ENCODE results near the gene GATAD1. TPM values are rescaled to one million over a fixed set of nuclear protein-coding genes. Genes with fewer than 3 reads are reported as not detected.

Gene GATAD1
- total RNA-seq, 1 experiment from 2014 or later = 41.2 TPM

DNA sequence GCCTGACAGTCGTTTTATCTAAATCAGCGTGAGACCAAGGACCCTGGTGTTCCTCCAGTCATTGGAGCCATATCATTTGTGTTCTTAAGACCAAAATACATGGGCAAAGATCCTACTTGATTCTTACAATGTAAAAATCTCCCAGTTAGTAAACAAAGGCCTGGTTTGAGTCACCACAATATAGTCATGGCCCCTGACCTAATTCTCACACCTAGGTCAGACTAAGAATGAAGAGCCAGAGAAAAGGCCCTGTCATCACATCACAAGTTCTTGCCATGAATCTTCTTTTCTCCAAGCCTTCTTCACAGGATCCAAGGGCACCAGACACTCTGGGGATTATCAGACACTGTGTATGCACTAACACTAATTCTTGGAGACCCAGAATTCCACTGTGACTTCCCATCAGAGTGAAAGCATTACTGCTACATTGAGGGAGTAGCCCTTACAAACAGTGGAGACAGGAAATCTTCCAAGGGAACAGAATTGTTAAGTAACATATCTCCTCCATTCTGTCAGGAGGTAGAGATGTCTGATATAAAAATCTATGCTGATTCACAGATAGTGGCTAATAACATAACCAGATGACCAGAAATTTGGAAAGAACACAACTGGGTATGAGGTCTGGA is 38.1 kb downstream of the GATAD1 start:
- Mint-ChIP-seq H3K36me3 (ENCODE audit: insufficient read depth, unreplicated experiment) (peaks cover 42% of the 10 kb centered on the region), H3K27me3 (ENCODE audit: insufficient read depth, unreplicated experiment) (no peaks in the 10 kb centered on the region), H3K4me1 (ENCODE audit: insufficient read depth, unreplicated experiment) (no peaks in the 10 kb centered on the region), H3K9me3 (ENCODE audit: unreplicated experiment) (no peaks in the 10 kb centered on the region), H3K4me3 (ENCODE audit: unreplicated experiment) (no peak overlapping the region), H3K27ac (ENCODE audit: low read depth, unreplicated experiment) (no peak overlapping the region)
- no TSS peak for BruUV-seq (replicated peaks)
- DNase-seq (ENCODE audit: unreplicated experiment) = no peak
- CTCF ChIA-PET = no interaction called here
- POLR2A ChIA-PET = no interaction called here
- TF ChIP-seq CTCF (IDR thresholded peaks at IDR 0.05; ENCODE audit: unreplicated experiment) = no peak
- intact Hi-C loops (cut with micrococcal nuclease) = no loop called here

DNA sequence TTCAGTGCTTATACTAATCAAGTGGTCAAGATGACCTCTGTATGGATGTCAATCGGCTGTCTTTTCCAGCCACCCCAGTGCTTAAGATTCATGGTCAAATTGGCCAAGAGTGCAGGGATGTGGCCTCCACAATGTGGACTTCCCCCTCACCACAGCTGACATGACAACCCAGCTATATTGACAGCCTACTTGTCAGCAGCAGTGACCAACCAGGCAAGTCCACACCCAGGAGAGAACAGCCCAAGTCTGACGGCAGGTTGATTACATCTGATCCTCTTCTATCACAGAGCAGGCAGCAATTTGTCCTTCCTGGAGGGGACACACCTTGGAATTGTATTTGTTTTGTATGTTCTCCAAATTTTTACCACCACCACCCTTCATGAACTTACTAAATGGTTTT is 38.7 kb downstream of the GATAD1 start:
- Mint-ChIP-seq H3K27ac (ENCODE audit: low read depth, unreplicated experiment) (no peak overlapping the region), H3K27me3 (ENCODE audit: insufficient read depth, unreplicated experiment) (no peaks in the 10 kb centered on the region)
- BruUV-seq (replicated peaks) = no TSS peak

GRCh38 chr7:92487804-92488203 is 40.5 kb downstream of the GATAD1 start:
- TF ChIP-seq CTCF (IDR thresholded peaks at IDR 0.05; ENCODE audit: unreplicated experiment) = no peak
- Mint-ChIP-seq H3K4me1 (ENCODE audit: insufficient read depth, unreplicated experiment) (no peaks in the 10 kb centered on the region), H3K9me3 (ENCODE audit: unreplicated experiment) (no peaks in the 10 kb centered on the region), H3K27me3 (ENCODE audit: insufficient read depth, unreplicated experiment) (no peaks in the 10 kb centered on the region), H3K36me3 (ENCODE audit: insufficient read depth, unreplicated experiment) (peaks cover 66% of the 10 kb centered on the region), H3K4me3 (ENCODE audit: unreplicated experiment) (no peak overlapping the region), H3K27ac (ENCODE audit: low read depth, unreplicated experiment) (no peak overlapping the region)
- DNase-seq (ENCODE audit: unreplicated experiment) = no peak
- intact Hi-C loops (cut with micrococcal nuclease) = no loop called here
- ChIA-PET POLR2A (no interaction called here), CTCF (interaction anchor here (0.6 kb wide), 1 partner anchor 31 kb away, joined by 3 read pairs; no protein-coding TSS in a partner anchor)
- no TSS peak for BruUV-seq (replicated peaks)

More for the DNA sequence above, 38.7 kb downstream of the GATAD1 start:
- DNase-seq (ENCODE audit: unreplicated experiment) = no peak
- Mint-ChIP-seq H3K4me3 (ENCODE audit: unreplicated experiment) (no peak overlapping the region), H3K4me1 (ENCODE audit: insufficient read depth, unreplicated experiment) (no peaks in the 10 kb centered on the region), H3K9me3 (ENCODE audit: unreplicated experiment) (no peaks in the 10 kb centered on the region), H3K36me3 (ENCODE audit: insufficient read depth, unreplicated experiment) (peaks cover 47% of the 10 kb centered on the region)
- intact Hi-C loops (cut with micrococcal nuclease) = no loop called here
- TF ChIP-seq CTCF (IDR thresholded peaks at IDR 0.05; ENCODE audit: unreplicated experiment) = no peak
- ChIA-PET CTCF (interaction anchor here (0.7 kb wide), 1 partner anchor 392 kb away, joined by 3 read pairs; no protein-coding TSS in a partner anchor), POLR2A (no interaction called here)

- H3K9me3 Mint-ChIP-seq (ENCODE audit: unreplicated experiment) = no peaks in the 10 kb centered on the region
- no peaks in the 10 kb centered on the region for H3K27me3 Mint-ChIP-seq (ENCODE audit: insufficient read depth, unreplicated experiment)
- H3K4me1 Mint-ChIP-seq (ENCODE audit: insufficient read depth, unreplicated experiment) = no peaks in the 10 kb centered on the region
- CTCF ChIA-PET = interaction anchor here (0.6 to 1.0 kb wide), 4 partner anchors 12 to 101 kb away, joined by 3 to 4 read pairs (median 3); partner anchors contain the start of gene ERVW-1
- no peak for DNase-seq (ENCODE audit: unreplicated experiment)
- POLR2A ChIA-PET = interaction anchor here (0.7 to 1.7 kb wide), 2 partner anchors 10 to 556 kb away, joined by 3 to 6 read pairs; no protein-coding TSS in a partner anchor
- no peak for TF ChIP-seq CTCF (IDR thresholded peaks at IDR 0.05; ENCODE audit: unreplicated experiment)
- intact Hi-C loops (cut with micrococcal nuclease) = no loop called here
- BruUV-seq (replicated peaks) = no TSS peak
- H3K27ac Mint-ChIP-seq (ENCODE audit: low read depth, unreplicated experiment) = no peak overlapping the region
- no peak overlapping the region for H3K4me3 Mint-ChIP-seq (ENCODE audit: unreplicated experiment)
- peaks cover 78% of the 10 kb centered on the region for H3K36me3 Mint-ChIP-seq (ENCODE audit: insufficient read depth, unreplicated experiment)
Observed at GRCh38 chr7:92489634-92490033, 42.4 kb downstream of the GATAD1 start.

All from MCF 10A (cell line).